ENCODE data around the gene KNDC1. TPM values are rescaled to one million over a fixed set of nuclear protein-coding genes. Genes with fewer than 3 reads are reported as not detected.

The KNDC1 gene
- total RNA-seq, 1 experiment from 2014 or later = 1.2 TPM

GRCh38 chr10:133131053-133131452 is 29.0 kb upstream of the KNDC1 start:
- CTCF ChIA-PET = no interaction called here
- Mint-ChIP-seq H3K27me3 (ENCODE audit: unreplicated experiment) (peaks cover 35% of the 10 kb centered on the region), H3K4me1 (ENCODE audit: low read depth, unreplicated experiment) (no peaks in the 10 kb centered on the region), H3K4me3 (ENCODE audit: low read depth, unreplicated experiment) (no peak overlapping the region), H3K9me3 (ENCODE audit: low read depth, unreplicated experiment) (no peaks in the 10 kb centered on the region), H3K36me3 (ENCODE audit: insufficient read depth, unreplicated experiment) (no peaks in the 10 kb centered on the region), H3K27ac (ENCODE audit: unreplicated experiment) (no peak overlapping the region)
- no peak for DNase-seq
- no TSS peak for BruUV-seq (replicated peaks)
- TF ChIP-seq, protein P1, sequence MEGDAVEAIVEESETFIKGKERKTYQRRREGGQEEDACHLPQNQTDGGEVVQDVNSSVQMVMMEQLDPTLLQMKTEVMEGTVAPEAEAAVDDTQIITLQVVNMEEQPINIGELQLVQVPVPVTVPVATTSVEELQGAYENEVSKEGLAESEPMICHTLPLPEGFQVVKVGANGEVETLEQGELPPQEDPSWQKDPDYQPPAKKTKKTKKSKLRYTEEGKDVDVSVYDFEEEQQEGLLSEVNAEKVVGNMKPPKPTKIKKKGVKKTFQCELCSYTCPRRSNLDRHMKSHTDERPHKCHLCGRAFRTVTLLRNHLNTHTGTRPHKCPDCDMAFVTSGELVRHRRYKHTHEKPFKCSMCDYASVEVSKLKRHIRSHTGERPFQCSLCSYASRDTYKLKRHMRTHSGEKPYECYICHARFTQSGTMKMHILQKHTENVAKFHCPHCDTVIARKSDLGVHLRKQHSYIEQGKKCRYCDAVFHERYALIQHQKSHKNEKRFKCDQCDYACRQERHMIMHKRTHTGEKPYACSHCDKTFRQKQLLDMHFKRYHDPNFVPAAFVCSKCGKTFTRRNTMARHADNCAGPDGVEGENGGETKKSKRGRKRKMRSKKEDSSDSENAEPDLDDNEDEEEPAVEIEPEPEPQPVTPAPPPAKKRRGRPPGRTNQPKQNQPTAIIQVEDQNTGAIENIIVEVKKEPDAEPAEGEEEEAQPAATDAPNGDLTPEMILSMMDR (IDR thresholded peaks at IDR 0.05; ENCODE audit: unreplicated experiment) = no peak
- intact Hi-C loops (cut with micrococcal nuclease; ENCODE audit: unreplicated experiment) = no loop called here

- no peaks in the 10 kb centered on the region for H3K9me3 Mint-ChIP-seq (ENCODE audit: low read depth, unreplicated experiment)
Observed at GRCh38 chr10:133131734-133132472, 28.1 kb upstream of the KNDC1 start.

GRCh38 chr10:133132473-133133291 is 27.3 kb upstream of the KNDC1 start:
- H3K4me1 Mint-ChIP-seq (ENCODE audit: low read depth, unreplicated experiment) = no peaks in the 10 kb centered on the region
- TF ChIP-seq, protein P1 (IDR thresholded peaks at IDR 0.05; ENCODE audit: unreplicated experiment) = no peak
- CTCF ChIA-PET = no interaction called here
- H3K27me3 Mint-ChIP-seq (ENCODE audit: unreplicated experiment) = peaks cover 35% of the 10 kb centered on the region
- BruUV-seq (replicated peaks) = no TSS peak
- no peak overlapping the region for H3K27ac Mint-ChIP-seq (ENCODE audit: unreplicated experiment)
- intact Hi-C loops (cut with micrococcal nuclease; ENCODE audit: unreplicated experiment) = no loop called here
- DNase-seq = no peak
- H3K4me3 Mint-ChIP-seq (ENCODE audit: low read depth, unreplicated experiment) = no peak overlapping the region
- H3K9me3 Mint-ChIP-seq (ENCODE audit: low read depth, unreplicated experiment) = no peaks in the 10 kb centered on the region
- H3K36me3 Mint-ChIP-seq (ENCODE audit: insufficient read depth, unreplicated experiment) = no peaks in the 10 kb centered on the region

More at GRCh38 chr10:133131734-133132472, 28.1 kb upstream of the KNDC1 start:
- no peak for DNase-seq
- BruUV-seq (replicated peaks) = no TSS peak
- H3K36me3 Mint-ChIP-seq (ENCODE audit: insufficient read depth, unreplicated experiment) = no peaks in the 10 kb centered on the region
- no peak overlapping the region for H3K27ac Mint-ChIP-seq (ENCODE audit: unreplicated experiment)
- intact Hi-C loops (cut with micrococcal nuclease; ENCODE audit: unreplicated experiment) = no loop called here
- H3K4me3 Mint-ChIP-seq (ENCODE audit: low read depth, unreplicated experiment) = no peak overlapping the region
- TF ChIP-seq, protein P1 (IDR thresholded peaks at IDR 0.05; ENCODE audit: unreplicated experiment) = no peak
- H3K4me1 Mint-ChIP-seq (ENCODE audit: low read depth, unreplicated experiment) = no peaks in the 10 kb centered on the region
- peaks cover 35% of the 10 kb centered on the region for H3K27me3 Mint-ChIP-seq (ENCODE audit: unreplicated experiment)
- CTCF ChIA-PET = no interaction called here

DNA sequence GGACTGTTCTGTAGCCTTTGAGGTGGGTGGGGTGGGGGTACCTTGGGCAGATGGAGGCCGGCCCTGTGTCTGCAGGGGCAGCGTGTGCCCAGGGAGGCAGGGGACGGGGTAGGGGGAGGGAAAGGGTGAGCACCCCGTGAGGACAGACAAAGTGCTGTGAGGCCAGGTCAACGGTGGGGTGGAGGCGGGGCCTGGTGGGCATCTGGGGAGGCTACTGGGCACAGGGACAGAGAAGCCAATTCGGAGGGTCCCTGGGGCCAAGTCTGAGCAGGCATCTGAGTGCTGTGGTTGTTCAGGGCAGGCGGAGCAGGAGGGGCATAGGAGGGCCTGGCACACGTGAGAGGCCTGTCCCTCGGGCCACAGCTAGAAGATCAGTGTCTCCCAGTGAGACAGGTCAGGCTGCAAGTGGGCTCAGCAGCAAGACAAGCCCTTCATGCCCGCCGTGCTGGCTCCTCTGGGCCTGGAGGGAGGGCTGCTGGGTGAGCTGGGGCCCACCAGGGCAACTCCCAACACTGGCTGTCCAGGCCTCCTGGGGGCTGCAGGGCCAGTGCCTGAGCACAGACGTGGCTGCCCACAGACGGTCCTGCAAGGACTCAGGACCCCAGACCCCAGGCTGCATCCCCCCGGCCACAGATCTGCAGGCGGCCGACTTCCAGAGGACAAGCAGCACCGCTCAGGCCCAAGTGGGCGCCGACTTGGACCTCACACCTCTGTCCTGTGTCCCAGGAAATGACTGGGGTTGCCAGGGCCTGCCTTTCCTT is 26.4 kb upstream of the KNDC1 start:
- Mint-ChIP-seq H3K4me1 (ENCODE audit: low read depth, unreplicated experiment) (no peaks in the 10 kb centered on the region), H3K4me3 (ENCODE audit: low read depth, unreplicated experiment) (no peak overlapping the region), H3K9me3 (ENCODE audit: low read depth, unreplicated experiment) (no peaks in the 10 kb centered on the region), H3K27ac (ENCODE audit: unreplicated experiment) (no peak overlapping the region), H3K36me3 (ENCODE audit: insufficient read depth, unreplicated experiment) (no peaks in the 10 kb centered on the region), H3K27me3 (ENCODE audit: unreplicated experiment) (peaks cover 35% of the 10 kb centered on the region)
- intact Hi-C loops (cut with micrococcal nuclease; ENCODE audit: unreplicated experiment) = no loop called here
- no TSS peak for BruUV-seq (replicated peaks)
- CTCF ChIA-PET = no interaction called here
- TF ChIP-seq, protein P1 (IDR thresholded peaks at IDR 0.05; ENCODE audit: unreplicated experiment) = no peak
- no peak for DNase-seq

Data from Calu3 (cell line).